Neutrophil (primary cell): ENCODE data around the gene ICA1L.

Source experiments
- H3K27ac ChIP-seq: fragments of 200-600 bp; sonication (generic); 2 replicates; pipeline ENCODE4 v1.5.1; 2016; ENCODE audit warnings: mild to moderate bottlenecking, moderate library complexity
- H3K27me3 ChIP-seq: fragments of 200-600 bp; sonication (generic); 2 replicates; pipeline ENCODE4 v1.6.0; 2016; ENCODE audit warnings: mild to moderate bottlenecking
- H3K36me3 ChIP-seq: fragments of 200-600 bp; sonication (generic); 2 replicates; pipeline ENCODE4 v1.5.1; 2017
- H3K4me1 ChIP-seq, 2 experiments: fragments of 200-600 bp in 1 of 2; sonication (generic) in 1 of 2; 1 replicate in 1 of 2; 2 replicates in 1 of 2; pipeline versions ENCODE4 v1.5.1 to v1.6.1; 2013 to 2016; ENCODE audit warnings: low read depth in 1 of 2, low read length in 1 of 2, mild to moderate bottlenecking in 1 of 2, moderate library complexity in 1 of 2; ENCODE audit not compliant: control insufficient read depth in 1 of 2, insufficient read depth in 1 of 2
- H3K4me3 ChIP-seq, 2 experiments: fragments of 200-600 bp in 1 of 2; sonication (generic) in 1 of 2; 1 replicate in 1 of 2; 2 replicates in 1 of 2; pipeline ENCODE4 v1.5.1; 2013 to 2016; ENCODE audit warnings: low read depth in 1 of 2, low read length in 1 of 2, mild to moderate bottlenecking in 1 of 2, moderate library complexity in 1 of 2
- H3K9me3 ChIP-seq: fragments of 200-600 bp; sonication (generic); 2 replicates; pipeline ENCODE4 v1.5.1; 2016
- CTCF ChIP-seq: fragments of 200-600 bp; sonication (generic); IDR thresholded peaks from 2 replicates; pipeline ENCODE4 v1.5.1; 2016; ENCODE audit warnings: antibody characterized with exemption

The ICA1L gene

GRCh38 chr2:202757339-202757738 lies 114.2 kb downstream of the ICA1L start:
- no peak overlapping the region for H3K4me3 ChIP-seq
- H3K36me3 ChIP-seq = no peaks in the 10 kb centered on the region
- H3K9me3 ChIP-seq = no peaks in the 10 kb centered on the region
- H3K27ac ChIP-seq = no peak overlapping the region
- TF ChIP-seq CTCF = no peak
- no peaks in the 10 kb centered on the region for H3K27me3 ChIP-seq
- H3K4me1 ChIP-seq = no peaks in the 10 kb centered on the region

- H3K27me3 ChIP-seq = no peaks in the 10 kb centered on the region
- no peak overlapping the region for H3K27ac ChIP-seq
- H3K4me3 ChIP-seq = no peak overlapping the region
- no peaks in the 10 kb centered on the region for H3K9me3 ChIP-seq
- no peak for TF ChIP-seq CTCF
- no peaks in the 10 kb centered on the region for H3K4me1 ChIP-seq
- no peaks in the 10 kb centered on the region for H3K36me3 ChIP-seq
These were observed 115.0 kb downstream of the ICA1L start for GRCh38 chr2:202756598-202756997.

- Histone ChIP-seq H3K4me1 (no peaks in the 10 kb centered on the region), H3K4me3 (no peak overlapping the region), H3K27me3 (no peaks in the 10 kb centered on the region), H3K9me3 (no peaks in the 10 kb centered on the region), H3K36me3 (no peaks in the 10 kb centered on the region), H3K27ac (no peak overlapping the region)
- no peak for TF ChIP-seq CTCF
These were observed 116.6 kb downstream of the ICA1L start for GRCh38 chr2:202754936-202755335.

- no peak overlapping the region for H3K27ac ChIP-seq
- H3K36me3 ChIP-seq = no peaks in the 10 kb centered on the region
- H3K4me3 ChIP-seq = no peak overlapping the region
- no peak for TF ChIP-seq CTCF
- H3K27me3 ChIP-seq = no peaks in the 10 kb centered on the region
- no peaks in the 10 kb centered on the region for H3K9me3 ChIP-seq
- H3K4me1 ChIP-seq = no peaks in the 10 kb centered on the region
These were observed 119.5 kb downstream of the ICA1L start for GRCh38 chr2:202752071-202752470.

GRCh38 chr2:202750763-202751427 lies 120.7 kb downstream of the ICA1L start:
- H3K4me1 ChIP-seq = no peaks in the 10 kb centered on the region
- H3K4me3 ChIP-seq = no peak overlapping the region
- no peaks in the 10 kb centered on the region for H3K36me3 ChIP-seq
- no peaks in the 10 kb centered on the region for H3K27me3 ChIP-seq
- TF ChIP-seq CTCF = no peak
- H3K27ac ChIP-seq = no peak overlapping the region
- no peaks in the 10 kb centered on the region for H3K9me3 ChIP-seq
